Lower lobe of right lung (tissue), 2 donors: ENCODE data around the gene POFUT1. TPM values are rescaled to one million over a fixed set of nuclear protein-coding genes. Genes with fewer than 3 reads are reported as not detected.
"Not testable (repeated sequence)": the region's sequence is repeated elsewhere in the genome, so short reads cannot be mapped to it uniquely, and the experiment has no call there.

Experiments used
- ATAC-seq, 2 donors: fragments of 200-7000 bp; cut with Tn5 transposase; one replicate each; pipeline ENCODE4 v1.9.1; 2020 to 2022; ENCODE audit warnings: mild to moderate bottlenecking in 2 of 2, moderate library complexity in 2 of 2
- DNase-seq: peaks from one replicate; pipeline ENCODE4 v3.0.0-alpha.2; 2020
- H3K27ac ChIP-seq: fragments of 200-600 bp; one replicate; pipeline ENCODE4 v1.8.0; 2022
- H3K27me3 ChIP-seq: fragments of 200-600 bp; one replicate; pipeline ENCODE4 v1.8.0; 2022; ENCODE audit warnings: low read depth
- H3K36me3 ChIP-seq: fragments of 200-600 bp; one replicate; pipeline ENCODE4 v1.8.0; 2022; ENCODE audit warnings: mild to moderate bottlenecking
- H3K4me1 ChIP-seq: fragments of 200-600 bp; one replicate; pipeline ENCODE4 v1.8.0; 2022
- H3K4me3 ChIP-seq: fragments of 200-600 bp; one replicate; pipeline ENCODE4 v1.8.0; 2022; ENCODE audit warnings: mild to moderate bottlenecking
- H3K9me3 ChIP-seq: fragments of 200-600 bp; one replicate; pipeline ENCODE4 v1.8.0; 2022
- intact Hi-C: fragments of 100-400 bp; cut with DNase I; formaldehyde crosslinking; loops from one replicate; pipeline ENCODE4 v1.11.0; 2022
- total RNA-seq: library from RNA; stranded (reverse); fragmentation: NEBNext Ultra II Directional; extraction: Animal tissue kit (Norgen Biotek cat#: 25700); gene quantifications from one replicate; pipeline ENCODE4 v1.2.1, GENCODE V29; 2021
- TF ChIP-seq, protein P1 (sequence below): fragments of 200-600 bp; IDR thresholded peaks from one replicate; pipeline ENCODE4 v1.8.0; 2022; ENCODE audit warnings: antibody characterized with exemption, mild to moderate bottlenecking
- donor health status: DM: no; HTN: yes; CAD: no; lungs with severe emphysema.

POFUT1 gene
- total RNA-seq, 1 donor from 2014 or later, result 26.1 TPM

DNA sequence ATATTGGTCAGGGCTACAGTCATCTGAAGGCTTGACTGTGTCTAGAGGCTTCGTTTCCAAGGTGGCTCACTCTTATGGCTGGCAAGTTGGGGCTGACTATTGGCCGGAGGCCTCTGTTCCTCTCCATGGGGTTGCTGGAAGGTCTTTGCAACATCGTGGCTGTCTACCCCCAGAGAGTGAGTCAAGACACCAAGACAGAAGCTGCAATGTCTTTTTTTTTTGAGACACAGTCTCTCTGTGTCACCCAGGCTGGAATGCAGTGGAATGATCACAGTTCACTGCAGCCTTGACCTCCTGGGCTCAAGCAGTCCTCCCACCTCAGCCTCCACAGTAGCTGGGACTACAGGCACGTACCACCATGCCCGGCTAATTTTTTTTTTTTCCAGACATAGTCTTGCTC lies 40.4 kb downstream of the POFUT1 start:
- Histone ChIP-seq H3K27me3 (no peaks in the 10 kb centered on the region), H3K4me3 (no peak overlapping the region), H3K4me1 (no peaks in the 10 kb centered on the region), H3K27ac (no peak overlapping the region), H3K36me3 (no peaks in the 10 kb centered on the region), H3K9me3 (no peaks in the 10 kb centered on the region)
- DNase-seq (no peak), ATAC-seq (no peak)
- intact Hi-C loops, result no loop called here
- TF ChIP-seq, protein P1, sequence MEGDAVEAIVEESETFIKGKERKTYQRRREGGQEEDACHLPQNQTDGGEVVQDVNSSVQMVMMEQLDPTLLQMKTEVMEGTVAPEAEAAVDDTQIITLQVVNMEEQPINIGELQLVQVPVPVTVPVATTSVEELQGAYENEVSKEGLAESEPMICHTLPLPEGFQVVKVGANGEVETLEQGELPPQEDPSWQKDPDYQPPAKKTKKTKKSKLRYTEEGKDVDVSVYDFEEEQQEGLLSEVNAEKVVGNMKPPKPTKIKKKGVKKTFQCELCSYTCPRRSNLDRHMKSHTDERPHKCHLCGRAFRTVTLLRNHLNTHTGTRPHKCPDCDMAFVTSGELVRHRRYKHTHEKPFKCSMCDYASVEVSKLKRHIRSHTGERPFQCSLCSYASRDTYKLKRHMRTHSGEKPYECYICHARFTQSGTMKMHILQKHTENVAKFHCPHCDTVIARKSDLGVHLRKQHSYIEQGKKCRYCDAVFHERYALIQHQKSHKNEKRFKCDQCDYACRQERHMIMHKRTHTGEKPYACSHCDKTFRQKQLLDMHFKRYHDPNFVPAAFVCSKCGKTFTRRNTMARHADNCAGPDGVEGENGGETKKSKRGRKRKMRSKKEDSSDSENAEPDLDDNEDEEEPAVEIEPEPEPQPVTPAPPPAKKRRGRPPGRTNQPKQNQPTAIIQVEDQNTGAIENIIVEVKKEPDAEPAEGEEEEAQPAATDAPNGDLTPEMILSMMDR, result no peak

DNA sequence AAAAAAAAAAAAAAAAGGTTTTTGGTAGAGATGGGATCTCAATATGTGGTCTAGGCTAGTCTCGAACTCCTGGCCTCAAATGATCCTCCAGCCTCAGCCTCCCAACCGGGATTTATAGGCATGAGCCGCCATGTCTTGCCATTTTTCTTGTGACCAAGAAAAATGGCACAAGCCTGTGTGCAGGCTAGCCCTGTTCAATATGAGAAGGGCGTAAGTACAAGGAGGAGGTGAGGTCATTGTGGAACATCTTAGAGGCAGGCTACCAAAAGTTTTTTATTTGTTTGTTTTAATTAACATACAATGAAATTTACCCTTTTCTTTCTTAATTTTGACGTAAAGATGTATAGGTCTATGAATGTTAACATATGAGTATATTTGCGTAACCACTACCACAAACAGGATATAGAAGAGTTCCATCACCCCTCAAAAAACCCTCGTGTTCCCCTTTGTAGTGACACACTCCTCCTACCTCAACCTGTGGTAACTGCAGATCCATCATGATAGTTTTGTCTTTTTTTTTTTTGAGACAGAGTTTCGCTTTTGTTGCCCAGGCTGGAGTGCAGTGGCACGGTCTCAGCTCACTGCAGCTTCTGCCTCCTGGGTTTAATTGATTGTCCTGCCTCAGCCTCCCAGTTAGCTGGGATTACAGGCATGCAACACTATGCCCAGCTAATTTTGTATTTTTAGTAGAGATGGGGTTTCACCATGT lies 41.5 kb downstream of the POFUT1 start:
- TF ChIP-seq, protein P1, result no peak
- intact Hi-C loops, result no loop called here
- H3K27me3 ChIP-seq, result no peaks in the 10 kb centered on the region
- H3K4me3 ChIP-seq, result no peak overlapping the region
- no peaks in the 10 kb centered on the region for H3K9me3 ChIP-seq
- no peak for DNase-seq
- H3K4me1 ChIP-seq, result no peaks in the 10 kb centered on the region
- H3K27ac ChIP-seq, result no peak overlapping the region
- no peaks in the 10 kb centered on the region for H3K36me3 ChIP-seq
- no peak for ATAC-seq

DNA sequence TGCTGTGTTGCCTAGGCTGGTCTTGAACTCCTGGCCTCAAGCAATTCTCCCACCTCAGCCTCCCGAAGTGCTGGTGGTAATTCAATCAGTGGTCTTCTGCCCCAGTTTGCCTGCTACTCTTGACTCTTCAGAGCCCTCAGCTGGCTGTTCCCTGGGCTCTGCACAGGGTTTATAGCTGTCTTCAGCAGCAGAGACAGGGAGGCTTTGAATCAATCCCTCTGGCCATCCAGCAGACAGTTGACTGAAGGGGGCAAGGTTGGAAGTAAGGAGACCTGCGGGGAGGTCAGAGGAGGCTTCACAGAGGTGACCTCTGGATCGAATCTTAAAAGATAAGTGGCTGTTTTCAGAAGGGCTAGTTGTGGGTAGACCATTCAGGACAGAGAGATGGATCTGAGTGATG lies 43.8 kb downstream of the POFUT1 start:
- DNase-seq, result no peak
- Histone ChIP-seq H3K9me3 (no peaks in the 10 kb centered on the region), H3K27ac (no peak overlapping the region), H3K4me3 (no peak overlapping the region), H3K36me3 (no peaks in the 10 kb centered on the region), H3K4me1 (no peaks in the 10 kb centered on the region), H3K27me3 (no peaks in the 10 kb centered on the region)
- ATAC-seq, result no peak
- intact Hi-C loops, result no loop called here
- TF ChIP-seq, protein P1, result no peak

DNA sequence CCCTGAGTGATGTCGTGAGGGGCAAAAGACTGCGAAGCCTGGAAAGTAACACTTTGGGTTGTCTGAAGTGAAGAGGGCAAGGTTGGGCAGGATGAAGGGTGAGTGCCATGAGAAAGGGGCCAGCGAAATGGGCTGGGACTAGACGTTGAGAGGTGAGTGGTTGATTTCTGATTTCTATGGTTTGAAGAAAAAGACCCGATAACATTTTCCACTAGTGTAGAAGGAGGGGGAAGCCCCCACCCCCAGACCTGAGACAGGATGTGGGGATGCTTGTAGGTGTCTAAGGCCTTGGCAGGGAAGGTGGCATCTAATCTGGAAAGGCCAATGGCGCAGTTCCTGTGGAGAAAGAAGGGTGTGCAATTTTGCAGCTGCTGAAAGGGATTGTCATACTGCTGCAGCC lies 44.5 kb downstream of the POFUT1 start:
- Histone ChIP-seq H3K4me1 (no peaks in the 10 kb centered on the region), H3K27me3 (no peaks in the 10 kb centered on the region), H3K9me3 (no peaks in the 10 kb centered on the region), H3K27ac (no peak overlapping the region), H3K4me3 (no peak overlapping the region), H3K36me3 (no peaks in the 10 kb centered on the region)
- ATAC-seq (no peak), DNase-seq (no peak)
- intact Hi-C loops, result no loop called here
- TF ChIP-seq, protein P1, result no peak

- H3K4me1 ChIP-seq, ATAC-seq, H3K36me3 ChIP-seq, H3K4me3 ChIP-seq, DNase-seq, H3K27me3 ChIP-seq, H3K9me3 ChIP-seq, intact Hi-C loops, H3K27ac ChIP-seq: not testable (repeated sequence)
Observed at GRCh38 chr20:32260973-32261372, 53.3 kb downstream of the POFUT1 start.

- ATAC-seq (no peak), DNase-seq (no peak)
- intact Hi-C loops, result no loop called here
- H3K9me3 ChIP-seq, result no peaks in the 10 kb centered on the region
- no peaks in the 10 kb centered on the region for H3K36me3 ChIP-seq
- TF ChIP-seq, protein P1, result no peak
- no peaks in the 10 kb centered on the region for H3K4me1 ChIP-seq
- no peaks in the 10 kb centered on the region for H3K27me3 ChIP-seq
- H3K27ac ChIP-seq, result no peak overlapping the region
- H3K4me3 ChIP-seq, result no peak overlapping the region
Observed at GRCh38 chr20:32261644-32262043, 54.0 kb downstream of the POFUT1 start.
